GM12878 (cell line): ENCODE measurements around the gene BORCS8.

ENCODE experiments used
- BRCA1 ChIP-seq: IDR thresholded peaks from 2 replicates; pipeline ENCODE4 v1.6.1; 2011; ENCODE audit warnings: low read depth, low read length, improper control_type of control experiment
- ESRRA ChIP-seq: IDR thresholded peaks from 2 replicates; pipeline ENCODE4 v1.6.1; 2012; ENCODE audit warnings: mild to moderate bottlenecking, low read length, improper control_type of control experiment
- FOXM1 ChIP-seq: IDR thresholded peaks from 2 replicates; pipeline ENCODE4 v1.6.1; 2012; ENCODE audit warnings: low read depth, mild to moderate bottlenecking, inconsistent platforms, low read length, moderate library complexity
- JUNB ChIP-seq: IDR thresholded peaks from 2 replicates; pipeline ENCODE4 v1.6.1; 2016; ENCODE audit warnings: antibody characterized with exemption, mild to moderate bottlenecking
- KLF5 ChIP-seq: fragments of 450-650 bp; IDR thresholded peaks from 2 replicates; pipeline ENCODE4 v1.6.1; 2014; ENCODE audit warnings: mild to moderate bottlenecking; ENCODE audit not compliant: partially characterized antibody
- MXI1 ChIP-seq: fragments of 150-350 bp; IDR thresholded peaks from 2 replicates; pipeline ENCODE4 v1.6.1; 2011; ENCODE audit warnings: low read depth, mild to moderate bottlenecking, inconsistent platforms, low read length, improper control_type of control experiment
- NFYB ChIP-seq: IDR thresholded peaks from 2 replicates; pipeline ENCODE4 v1.6.1; 2011; ENCODE audit warnings: low read depth, mild to moderate bottlenecking, low read length, improper control_type of control experiment, moderate library complexity; ENCODE audit not compliant: insufficient read depth
- RELA ChIP-seq: fragments of 450-650 bp; IDR thresholded peaks from 2 replicates; pipeline ENCODE4 v1.8.0; 2014; ENCODE audit warnings: borderline replicate concordance; ENCODE audit not compliant: partially characterized antibody
- TARDBP ChIP-seq: IDR thresholded peaks from 2 replicates; pipeline ENCODE4 v1.6.1; 2016; ENCODE audit warnings: borderline replicate concordance
- YY1 ChIP-seq: IDR thresholded peaks from 2 replicates; pipeline ENCODE4 v1.6.1; 2011; ENCODE audit warnings: low read depth, mild to moderate bottlenecking, low read length
- TF ChIP-seq, protein P1 (sequence below), 3 experiments: IDR thresholded peaks in 2 of 3; conservative IDR thresholded peaks in 1 of 3; 2 replicates each; pipeline ENCODE4 v1.5.1; 2011; ENCODE audit warnings: low read depth in 3 of 3, low read length in 3 of 3, mild to moderate bottlenecking in 3 of 3, control low read depth in 2 of 3, moderate library complexity in 2 of 3, inconsistent platforms in 1 of 3, mixed read lengths in 1 of 3; ENCODE audit not compliant: control insufficient read depth in 2 of 3, insufficient read depth in 1 of 3; ENCODE audit errors: extremely low read depth in 1 of 3
- TF ChIP-seq, protein P2 (sequence below): IDR thresholded peaks from 2 replicates; pipeline ENCODE4 v1.6.1; 2012; ENCODE audit warnings: mild to moderate bottlenecking, low read depth, low read length
- TF ChIP-seq, protein P3 (sequence below): IDR thresholded peaks from 2 replicates; pipeline ENCODE4 v1.6.1; 2011; ENCODE audit warnings: borderline replicate concordance, low read depth, mild to moderate bottlenecking, moderate library complexity, mixed read lengths, low read length; ENCODE audit not compliant: insufficient read depth; ENCODE audit errors: extremely low read length

DNA sequence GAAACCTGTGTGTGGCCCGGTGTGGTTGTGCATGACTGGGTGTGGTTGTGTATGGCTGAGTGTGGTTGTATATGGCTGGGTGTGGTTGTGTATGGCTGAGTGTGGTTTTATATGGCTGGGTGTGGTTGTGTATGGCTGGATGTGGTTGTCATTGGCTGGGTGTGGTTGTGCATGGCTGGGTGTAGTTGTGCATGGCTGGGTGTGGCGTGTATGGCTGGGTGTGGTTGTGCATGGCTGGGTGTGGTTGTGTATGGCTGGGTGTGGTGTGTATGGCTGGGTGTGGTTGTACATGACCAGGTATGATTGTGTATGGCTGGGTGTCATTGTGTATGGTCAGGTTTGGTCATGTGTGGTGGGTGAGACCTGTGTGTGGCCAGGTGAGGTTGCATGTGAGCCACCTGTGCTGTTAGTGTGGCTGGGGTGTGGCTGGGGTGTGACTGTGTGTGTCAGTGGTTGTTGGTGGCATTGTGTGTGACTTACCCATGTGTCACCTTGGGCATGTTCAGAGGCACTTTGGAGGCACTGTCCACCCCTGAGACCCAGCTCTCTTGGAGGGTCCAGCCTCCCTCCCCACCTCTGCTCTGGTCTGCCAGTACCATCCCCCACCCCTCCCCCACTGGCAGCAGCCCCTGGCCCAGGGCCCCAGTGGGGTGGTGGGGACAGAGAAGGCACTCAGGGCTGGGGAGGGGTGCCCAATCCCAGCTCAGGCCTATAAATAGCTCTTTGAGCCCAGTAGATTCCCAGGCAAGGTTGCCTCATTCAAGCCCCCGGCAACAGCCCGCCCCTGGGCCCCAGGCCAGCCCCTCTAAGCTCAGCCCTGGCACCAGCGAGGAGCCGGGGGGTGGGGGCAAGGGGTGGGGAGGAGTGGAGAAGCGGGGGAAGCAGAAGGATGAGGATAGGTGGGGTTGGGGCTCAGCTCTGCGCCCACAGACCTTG lies 16.0 kb upstream of the BORCS8 start:
- TF ChIP-seq NFYB = no peak
- TF ChIP-seq, protein P1, sequence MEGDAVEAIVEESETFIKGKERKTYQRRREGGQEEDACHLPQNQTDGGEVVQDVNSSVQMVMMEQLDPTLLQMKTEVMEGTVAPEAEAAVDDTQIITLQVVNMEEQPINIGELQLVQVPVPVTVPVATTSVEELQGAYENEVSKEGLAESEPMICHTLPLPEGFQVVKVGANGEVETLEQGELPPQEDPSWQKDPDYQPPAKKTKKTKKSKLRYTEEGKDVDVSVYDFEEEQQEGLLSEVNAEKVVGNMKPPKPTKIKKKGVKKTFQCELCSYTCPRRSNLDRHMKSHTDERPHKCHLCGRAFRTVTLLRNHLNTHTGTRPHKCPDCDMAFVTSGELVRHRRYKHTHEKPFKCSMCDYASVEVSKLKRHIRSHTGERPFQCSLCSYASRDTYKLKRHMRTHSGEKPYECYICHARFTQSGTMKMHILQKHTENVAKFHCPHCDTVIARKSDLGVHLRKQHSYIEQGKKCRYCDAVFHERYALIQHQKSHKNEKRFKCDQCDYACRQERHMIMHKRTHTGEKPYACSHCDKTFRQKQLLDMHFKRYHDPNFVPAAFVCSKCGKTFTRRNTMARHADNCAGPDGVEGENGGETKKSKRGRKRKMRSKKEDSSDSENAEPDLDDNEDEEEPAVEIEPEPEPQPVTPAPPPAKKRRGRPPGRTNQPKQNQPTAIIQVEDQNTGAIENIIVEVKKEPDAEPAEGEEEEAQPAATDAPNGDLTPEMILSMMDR (IDR thresholded peaks at IDR 0.05 in 2 of 3, conservative IDR thresholded peaks at IDR 0.05 in 1 of 3; ENCODE audit: control insufficient read depth in 2 of 3, extremely low read depth in 1 of 3, insufficient read depth in 1 of 3, low read depth in 3 of 3, low read length in 3 of 3) = no peak
- TF ChIP-seq BRCA1 = no peak
- TF ChIP-seq ESRRA = no peak
- no peak for TF ChIP-seq RELA
- TF ChIP-seq, protein P2, sequence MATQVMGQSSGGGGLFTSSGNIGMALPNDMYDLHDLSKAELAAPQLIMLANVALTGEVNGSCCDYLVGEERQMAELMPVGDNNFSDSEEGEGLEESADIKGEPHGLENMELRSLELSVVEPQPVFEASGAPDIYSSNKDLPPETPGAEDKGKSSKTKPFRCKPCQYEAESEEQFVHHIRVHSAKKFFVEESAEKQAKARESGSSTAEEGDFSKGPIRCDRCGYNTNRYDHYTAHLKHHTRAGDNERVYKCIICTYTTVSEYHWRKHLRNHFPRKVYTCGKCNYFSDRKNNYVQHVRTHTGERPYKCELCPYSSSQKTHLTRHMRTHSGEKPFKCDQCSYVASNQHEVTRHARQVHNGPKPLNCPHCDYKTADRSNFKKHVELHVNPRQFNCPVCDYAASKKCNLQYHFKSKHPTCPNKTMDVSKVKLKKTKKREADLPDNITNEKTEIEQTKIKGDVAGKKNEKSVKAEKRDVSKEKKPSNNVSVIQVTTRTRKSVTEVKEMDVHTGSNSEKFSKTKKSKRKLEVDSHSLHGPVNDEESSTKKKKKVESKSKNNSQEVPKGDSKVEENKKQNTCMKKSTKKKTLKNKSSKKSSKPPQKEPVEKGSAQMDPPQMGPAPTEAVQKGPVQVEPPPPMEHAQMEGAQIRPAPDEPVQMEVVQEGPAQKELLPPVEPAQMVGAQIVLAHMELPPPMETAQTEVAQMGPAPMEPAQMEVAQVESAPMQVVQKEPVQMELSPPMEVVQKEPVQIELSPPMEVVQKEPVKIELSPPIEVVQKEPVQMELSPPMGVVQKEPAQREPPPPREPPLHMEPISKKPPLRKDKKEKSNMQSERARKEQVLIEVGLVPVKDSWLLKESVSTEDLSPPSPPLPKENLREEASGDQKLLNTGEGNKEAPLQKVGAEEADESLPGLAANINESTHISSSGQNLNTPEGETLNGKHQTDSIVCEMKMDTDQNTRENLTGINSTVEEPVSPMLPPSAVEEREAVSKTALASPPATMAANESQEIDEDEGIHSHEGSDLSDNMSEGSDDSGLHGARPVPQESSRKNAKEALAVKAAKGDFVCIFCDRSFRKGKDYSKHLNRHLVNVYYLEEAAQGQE = no peak
- TF ChIP-seq KLF5 = no peak
- TF ChIP-seq JUNB = no peak
- no peak for TF ChIP-seq MXI1
- TF ChIP-seq TARDBP = no peak
- TF ChIP-seq, protein P3, sequence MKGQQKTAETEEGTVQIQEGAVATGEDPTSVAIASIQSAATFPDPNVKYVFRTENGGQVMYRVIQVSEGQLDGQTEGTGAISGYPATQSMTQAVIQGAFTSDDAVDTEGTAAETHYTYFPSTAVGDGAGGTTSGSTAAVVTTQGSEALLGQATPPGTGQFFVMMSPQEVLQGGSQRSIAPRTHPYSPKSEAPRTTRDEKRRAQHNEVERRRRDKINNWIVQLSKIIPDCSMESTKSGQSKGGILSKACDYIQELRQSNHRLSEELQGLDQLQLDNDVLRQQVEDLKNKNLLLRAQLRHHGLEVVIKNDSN = no peak
- no peak for TF ChIP-seq YY1
- TF ChIP-seq FOXM1 = no peak
